Measurements from ENCODE around the gene PHF11.
"Not testable (repeated sequence)": the region's sequence is repeated elsewhere in the genome, so short reads cannot be mapped to it uniquely, and the experiment has no call there.

PHF11 gene

GRCh38 chr13:49495783-49496762 lies at the start of gene PHF11:
Gene PHF11, plus strand, starts transcription at chr13:49495953. Its CDS starts 49 bp downstream, at chr13:49496002.
- DNase-seq = peak; percentile 85

DNA sequence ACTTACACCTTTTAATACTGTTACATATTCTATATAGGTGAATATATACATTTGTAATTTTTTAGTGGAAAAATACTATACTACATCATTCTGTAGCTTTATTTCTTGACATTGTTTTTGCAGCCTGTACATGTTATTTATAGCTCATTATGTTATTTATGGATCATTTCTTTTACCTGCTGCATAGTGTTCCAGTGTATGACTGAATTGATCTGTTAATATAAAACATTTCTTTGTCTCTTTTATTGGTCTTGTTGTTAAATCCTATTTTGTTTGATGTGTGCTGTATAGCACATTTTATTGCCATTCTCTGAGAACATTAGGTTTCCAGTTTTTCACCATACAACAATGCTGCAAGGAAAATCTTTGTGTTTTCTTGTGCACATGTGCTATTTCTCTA lies 49.3 kb upstream of the PHF11 start:
- no peak for DNase-seq

DNA sequence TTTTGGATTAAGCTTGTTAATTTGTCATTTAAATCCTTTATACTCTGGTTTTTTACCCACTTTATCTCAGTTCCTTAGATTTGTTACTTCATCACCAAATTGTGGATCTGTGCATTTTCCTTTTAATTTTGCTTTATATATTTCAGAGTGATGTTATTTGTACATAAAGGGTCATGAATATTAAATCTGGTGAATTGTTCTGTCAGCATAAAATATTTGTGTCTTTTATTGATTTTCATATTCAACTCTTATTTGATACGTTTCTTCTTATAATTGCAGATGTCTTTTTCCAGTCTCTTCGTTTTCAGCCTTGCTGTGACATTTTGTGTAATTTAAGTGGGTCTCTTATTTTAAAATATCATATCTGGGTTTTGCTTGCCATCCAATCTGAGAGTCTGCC lies 47.0 kb upstream of the PHF11 start:
- DNase-seq = no peak

DNA sequence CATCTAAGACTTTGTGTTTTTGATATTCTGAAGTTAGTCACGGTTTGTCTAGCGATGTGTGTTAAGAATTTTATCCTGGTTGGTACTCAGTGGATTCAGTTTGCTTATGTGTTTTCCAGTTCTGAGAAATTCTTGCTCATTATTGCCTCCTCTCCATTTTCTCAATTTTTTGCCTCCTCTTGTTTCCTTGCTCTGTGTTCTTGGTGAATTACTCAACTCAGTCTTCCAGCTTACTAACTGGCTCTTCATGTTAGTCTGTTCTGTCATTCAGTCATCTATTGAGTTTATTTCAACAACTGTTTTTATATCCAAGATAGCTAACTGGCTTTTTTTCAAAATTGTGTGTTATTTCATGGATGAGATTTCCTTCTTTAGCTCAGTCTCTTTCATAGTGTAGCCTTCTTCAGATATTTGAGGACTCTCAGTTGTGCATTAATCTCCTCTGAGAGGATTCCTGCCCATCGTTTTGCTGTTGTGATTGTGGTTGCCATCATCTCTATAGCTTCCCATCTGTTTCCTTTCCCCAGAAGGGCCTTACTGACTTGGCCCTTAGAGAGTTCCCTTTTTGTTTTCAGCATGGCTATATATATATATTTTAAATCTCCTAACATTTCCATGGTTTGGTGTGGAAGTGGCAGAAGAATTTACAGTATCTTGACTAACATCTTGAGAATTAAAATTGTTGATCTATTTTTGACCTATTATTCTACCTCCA lies 45.5 kb upstream of the PHF11 start:
- DNase-seq = no peak

DNA sequence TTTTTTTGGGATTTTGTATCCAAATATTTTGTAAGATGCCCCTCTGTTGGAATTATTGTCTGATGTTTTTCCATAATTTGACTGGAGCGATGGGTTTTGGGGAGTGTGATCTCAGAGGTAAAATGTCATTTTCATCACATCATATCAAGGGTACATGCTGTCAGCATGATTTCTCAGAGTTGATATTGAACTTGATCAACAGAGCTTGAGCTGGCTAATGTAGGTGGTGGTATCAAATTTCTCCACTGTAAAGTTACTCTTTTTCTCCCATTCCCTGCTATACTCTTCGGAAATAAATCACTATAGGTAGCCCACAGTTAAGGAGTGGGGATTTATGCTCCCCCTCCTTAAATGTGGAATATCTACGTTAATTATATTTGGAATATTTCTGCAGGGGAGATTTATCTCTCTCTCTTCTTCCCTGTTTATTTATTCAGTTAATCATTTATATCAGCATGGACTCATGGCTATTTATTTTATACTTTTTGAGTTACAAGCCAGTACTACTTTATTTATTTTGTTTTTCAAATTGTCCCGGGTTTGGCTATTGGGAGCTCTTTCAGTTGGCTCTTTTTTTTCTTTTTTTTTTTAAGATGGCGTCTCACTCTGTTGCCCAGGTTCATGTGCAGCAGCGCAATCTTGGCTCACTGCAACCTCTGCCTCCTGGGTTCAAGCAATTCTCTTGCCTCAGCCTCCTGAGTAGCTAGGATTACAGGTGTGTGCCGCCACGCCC lies 42.9 kb upstream of the PHF11 start:
- no peak for DNase-seq

DNA sequence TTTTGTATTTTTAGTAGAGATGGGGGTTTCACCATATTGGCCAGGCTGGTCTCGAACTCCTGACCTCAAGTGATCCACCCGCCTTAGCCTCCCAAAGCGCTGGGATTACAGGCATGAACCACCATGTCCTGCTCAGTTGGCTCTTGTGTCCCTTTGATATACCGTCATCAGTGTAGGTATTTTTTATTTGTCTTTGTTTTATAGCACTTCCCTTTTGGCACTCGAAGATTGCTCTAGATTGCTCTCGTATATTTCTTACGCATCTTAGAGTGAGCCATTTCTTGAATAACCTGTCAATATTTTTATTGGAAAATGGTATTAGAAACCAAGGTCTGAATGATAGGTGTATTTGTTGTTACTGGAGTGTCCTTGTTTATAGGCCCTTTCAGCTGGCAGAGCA lies 42.3 kb upstream of the PHF11 start:
- no peak for DNase-seq

DNA sequence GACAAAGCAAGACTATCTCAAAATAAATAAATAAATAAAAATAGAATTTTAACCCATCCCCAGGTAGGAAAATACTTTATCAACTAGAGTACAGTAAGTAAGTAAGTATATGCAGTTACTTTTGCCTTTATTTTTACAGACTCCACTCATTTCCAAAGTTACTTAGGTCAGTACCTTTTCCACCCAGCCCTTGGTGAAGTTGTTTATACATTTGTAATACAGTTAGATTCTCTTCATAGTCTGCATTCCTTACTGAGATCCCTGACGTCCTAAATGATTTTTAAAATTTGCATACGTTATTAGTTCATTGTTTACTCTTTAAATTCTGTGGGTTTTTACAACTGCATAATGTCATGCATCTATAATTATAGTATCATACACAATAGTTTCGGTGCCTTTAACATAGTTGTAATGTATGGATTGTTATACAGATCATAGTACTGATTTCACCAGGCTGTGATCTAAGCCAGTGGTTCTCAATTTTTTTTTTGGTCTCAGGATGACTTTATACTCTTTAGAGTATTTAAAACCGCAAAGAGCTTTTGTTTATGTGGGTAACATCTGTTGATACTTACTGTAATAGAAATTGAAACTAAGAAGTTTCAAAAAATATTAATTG lies 41.3 kb upstream of the PHF11 start:
- DNase-seq = no peak

GRCh38 chr13:49455007-49455398 lies 40.8 kb upstream of the PHF11 start:
- no peak for DNase-seq

GRCh38 chr13:49456156-49456555 lies 39.6 kb upstream of the PHF11 start:
- DNase-seq = no peak

- no peak for DNase-seq
These were observed 38.5 kb upstream of the PHF11 start for GRCh38 chr13:49457221-49457620.

- no peak for DNase-seq
These were observed 36.2 kb upstream of the PHF11 start for GRCh38 chr13:49459580-49459979.

DNA sequence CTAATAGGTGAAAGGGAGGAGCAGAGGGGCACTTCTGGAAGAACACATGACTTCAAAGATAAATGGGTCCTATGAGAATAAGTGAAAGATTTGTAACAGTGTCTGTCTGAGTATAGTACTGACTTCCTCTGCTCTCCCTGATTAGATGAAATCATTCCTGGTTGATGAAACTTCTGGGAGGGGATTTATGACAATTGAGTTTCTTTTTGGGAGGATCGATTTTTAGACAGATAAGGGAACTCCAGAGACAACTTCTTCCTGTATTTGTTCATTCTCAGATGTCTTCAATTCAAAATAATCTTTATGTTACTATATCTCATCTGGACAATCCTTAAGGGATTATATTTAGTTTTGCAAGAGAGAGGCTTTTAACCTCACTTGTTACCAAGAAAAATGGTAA lies 31.7 kb upstream of the PHF11 start:
- no peak for DNase-seq

- no peak for DNase-seq
These were observed 31.0 kb upstream of the PHF11 start for GRCh38 chr13:49464621-49465325.

GRCh38 chr13:49466292-49466838 lies 29.4 kb upstream of the PHF11 start:
- no peak for DNase-seq

GRCh38 chr13:49472186-49472585 lies 23.6 kb upstream of the PHF11 start:
- DNase-seq = no peak

- no peak for DNase-seq
These were observed 19.2 kb upstream of the PHF11 start for GRCh38 chr13:49476529-49476928.

GRCh38 chr13:49481788-49482187 lies 14.0 kb upstream of the PHF11 start:
- DNase-seq = no peak

- no peak for DNase-seq
These were observed 7.2 kb upstream of the PHF11 start for GRCh38 chr13:49488563-49488962.

DNA sequence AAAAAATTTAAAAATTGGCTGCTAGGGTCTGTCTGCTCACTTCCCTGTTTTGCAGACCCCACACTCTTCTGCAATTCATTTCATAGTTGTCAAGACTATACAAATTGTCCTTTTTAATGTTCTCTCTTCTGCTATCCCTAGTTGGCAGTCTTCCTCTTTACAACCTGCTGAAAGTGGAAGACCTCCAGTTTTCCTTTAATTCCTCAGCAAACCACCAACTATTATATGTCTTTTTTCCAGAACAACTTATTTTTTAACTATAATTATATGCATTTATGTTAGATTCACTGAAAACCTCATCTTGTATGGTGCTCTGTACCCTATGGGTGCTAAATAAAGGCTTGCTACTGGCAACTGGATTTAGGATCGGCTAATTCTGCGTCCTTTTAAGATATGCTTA lies 1.1 kb upstream of the PHF11 start:
- DNase-seq = no peak

DNA sequence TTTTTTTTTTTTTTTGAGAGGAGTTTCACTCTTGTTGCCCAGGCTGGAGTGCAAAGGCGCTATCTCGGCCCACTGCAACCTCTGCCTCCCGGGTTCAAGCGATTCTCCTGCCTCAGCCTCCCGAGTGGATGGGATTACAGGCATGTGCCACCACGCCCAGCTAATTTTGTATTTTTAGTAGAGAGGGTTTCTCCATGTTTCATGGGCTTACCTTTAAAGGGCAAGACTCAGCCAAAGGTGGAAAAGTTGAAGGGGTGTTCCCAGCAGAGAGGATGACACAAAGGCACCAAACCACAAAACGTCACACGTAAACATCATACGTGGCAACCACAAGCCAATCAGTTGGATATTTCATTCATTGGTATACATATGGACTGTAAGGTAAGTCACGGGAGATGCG lies 1.1 kb downstream of the PHF11 start:
- not testable (repeated sequence) for DNase-seq

DNA sequence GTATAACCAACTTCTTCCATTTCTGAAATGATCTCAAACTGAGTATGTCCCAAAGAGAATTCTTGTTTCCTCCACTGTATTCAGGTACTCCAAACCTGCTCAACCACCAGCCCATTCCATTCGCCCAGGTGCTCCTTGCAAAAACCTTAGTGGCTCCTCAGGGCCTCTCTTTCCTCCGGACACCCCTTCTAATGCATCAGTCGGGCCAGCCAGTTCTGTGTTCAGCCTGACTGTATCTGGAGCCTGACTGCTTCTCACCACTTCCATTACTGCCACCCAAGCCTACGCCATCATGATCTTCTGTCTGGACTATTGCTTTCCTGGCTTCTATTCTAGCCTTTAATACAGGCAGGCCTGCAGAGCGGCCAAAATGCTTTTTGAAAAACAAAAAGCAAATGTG lies 1.5 kb downstream of the PHF11 start:
- DNase-seq = no peak

DNA sequence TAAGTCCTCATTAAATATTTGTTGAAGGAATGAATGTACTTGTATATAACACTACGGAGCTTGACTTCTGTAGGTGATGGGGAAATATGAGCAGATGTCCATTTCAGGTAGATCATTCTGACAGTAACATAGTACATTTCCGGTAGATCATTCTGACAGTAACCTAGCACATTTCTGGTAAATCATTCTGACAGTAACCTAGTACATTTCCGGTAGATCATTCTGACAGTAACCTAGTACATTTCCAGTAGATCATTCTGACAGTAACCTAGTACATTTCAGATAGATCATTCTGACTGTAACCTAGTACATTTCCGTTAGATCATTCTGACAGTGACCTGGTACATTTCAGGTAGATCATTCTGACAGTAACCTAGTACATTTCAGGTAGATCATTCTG lies 2.5 kb downstream of the PHF11 start:
- no peak for DNase-seq

Measured in eye (tissue), 1 donor.